IPS DF 19.7 (cell line): ENCODE measurements around the gene CZIB.
A peak's percentile ranks its signal among the peaks of the same experiment; 100 is the strongest.

Experiments
- DNase-seq: peaks from one replicate; pipeline ENCODE4 v3.0.0-alpha.2; 2013; ENCODE audit warnings: low read depth, low spot score

The CZIB gene

GRCh38 chr1:53220171-53220961 lies at the start of gene CZIB:
Gene CZIB (minus strand): TSS chr1:53220634. CDS start chr1:53220575, 59 bp downstream.
- peak; percentile 65 for DNase-seq

DNA sequence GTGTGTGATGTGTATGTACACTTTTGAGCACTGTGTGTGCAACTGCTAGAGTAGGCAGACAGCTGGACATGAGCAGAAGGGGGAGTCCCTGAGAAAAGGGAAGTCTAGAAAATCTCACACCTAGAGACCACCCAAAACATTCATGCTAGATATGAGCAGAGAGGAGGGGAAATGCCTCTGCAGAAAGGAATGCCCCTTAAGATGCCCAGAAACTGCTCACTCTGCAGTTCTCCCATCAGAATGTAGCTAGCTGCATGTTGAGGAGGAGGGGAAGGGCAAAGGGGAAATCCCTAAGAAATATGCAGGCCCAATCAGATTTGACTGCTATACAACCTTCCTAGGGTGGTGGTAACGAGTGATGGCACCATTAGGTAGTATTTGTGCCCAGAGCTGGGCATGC lies 49.7 kb upstream of the CZIB start:
- no peak for DNase-seq

- DNase-seq = no peak
Observed at GRCh38 chr1:53267761-53268160, 47.3 kb upstream of the CZIB start.

GRCh38 chr1:53266038-53266437 lies 45.6 kb upstream of the CZIB start:
- DNase-seq = no peak

GRCh38 chr1:53265581-53265980 lies 45.1 kb upstream of the CZIB start:
- DNase-seq = no peak

DNA sequence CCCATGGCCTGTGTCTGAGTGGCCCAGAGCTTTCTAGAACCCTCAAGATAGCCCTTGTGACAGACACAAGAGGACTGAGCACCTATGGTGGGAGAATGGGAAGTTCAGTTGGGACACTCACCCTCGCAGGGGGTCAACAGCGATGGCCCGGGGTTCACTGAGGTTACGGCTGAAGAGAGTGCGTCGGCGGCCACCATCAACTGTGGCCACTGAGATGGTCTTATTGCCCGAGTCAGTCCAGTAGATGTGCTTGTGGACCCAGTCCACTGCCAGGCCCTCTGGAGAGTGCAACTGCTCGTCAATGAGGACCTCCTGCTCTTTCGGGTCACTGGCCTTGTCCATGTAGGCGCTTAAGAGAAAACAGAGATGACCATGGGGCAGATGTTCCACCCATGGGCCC lies 43.6 kb upstream of the CZIB start:
- no peak for DNase-seq

- DNase-seq = no peak
Observed at GRCh38 chr1:53262000-53262399, 41.6 kb upstream of the CZIB start.

GRCh38 chr1:53260631-53261247 lies 40.3 kb upstream of the CZIB start:
- DNase-seq = no peak

DNA sequence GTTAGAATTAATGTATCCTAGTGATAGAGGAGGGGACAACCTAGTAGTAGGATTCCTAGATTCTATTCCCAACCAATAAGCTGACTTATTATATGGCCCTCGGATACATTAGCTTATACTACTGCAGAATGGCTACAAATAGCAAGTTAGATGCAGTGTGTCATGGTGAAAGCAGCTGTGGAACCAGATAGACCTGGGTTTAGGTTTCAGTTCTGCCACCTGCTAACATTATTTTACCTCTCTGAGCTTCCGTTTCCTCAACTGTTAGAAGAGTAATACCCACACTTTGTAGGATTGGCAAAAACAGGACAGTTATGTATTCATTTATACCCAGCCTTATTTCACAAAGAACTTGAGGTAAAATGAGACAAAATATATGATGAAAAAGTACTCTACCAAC lies 39.5 kb upstream of the CZIB start:
- DNase-seq = no peak

GRCh38 chr1:53258216-53258615 lies 37.8 kb upstream of the CZIB start:
- DNase-seq = no peak

- no peak for DNase-seq
Observed at GRCh38 chr1:53257454-53258081, 37.1 kb upstream of the CZIB start.

- DNase-seq = no peak
Observed at GRCh38 chr1:53256511-53257453, 36.3 kb upstream of the CZIB start.

DNA sequence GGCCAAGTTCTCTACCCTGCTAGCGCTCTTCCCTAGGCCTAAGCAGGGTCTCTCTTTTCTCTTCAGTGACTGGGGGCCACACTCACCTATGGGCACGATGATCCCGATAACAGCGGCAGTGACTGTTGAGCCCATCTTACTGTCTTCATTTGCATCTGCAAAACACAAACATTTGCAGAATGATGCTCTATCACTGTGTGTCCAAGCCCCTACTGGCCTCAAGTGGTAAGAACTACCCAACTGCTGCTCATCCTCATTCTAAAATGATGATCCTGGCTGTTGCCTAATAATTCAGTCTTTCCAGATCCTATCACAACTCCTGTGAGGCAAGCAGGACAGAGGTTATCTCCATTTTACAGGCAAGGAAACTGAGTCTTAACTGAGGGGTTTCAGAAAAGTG lies 34.6 kb upstream of the CZIB start:
- no peak for DNase-seq

DNA sequence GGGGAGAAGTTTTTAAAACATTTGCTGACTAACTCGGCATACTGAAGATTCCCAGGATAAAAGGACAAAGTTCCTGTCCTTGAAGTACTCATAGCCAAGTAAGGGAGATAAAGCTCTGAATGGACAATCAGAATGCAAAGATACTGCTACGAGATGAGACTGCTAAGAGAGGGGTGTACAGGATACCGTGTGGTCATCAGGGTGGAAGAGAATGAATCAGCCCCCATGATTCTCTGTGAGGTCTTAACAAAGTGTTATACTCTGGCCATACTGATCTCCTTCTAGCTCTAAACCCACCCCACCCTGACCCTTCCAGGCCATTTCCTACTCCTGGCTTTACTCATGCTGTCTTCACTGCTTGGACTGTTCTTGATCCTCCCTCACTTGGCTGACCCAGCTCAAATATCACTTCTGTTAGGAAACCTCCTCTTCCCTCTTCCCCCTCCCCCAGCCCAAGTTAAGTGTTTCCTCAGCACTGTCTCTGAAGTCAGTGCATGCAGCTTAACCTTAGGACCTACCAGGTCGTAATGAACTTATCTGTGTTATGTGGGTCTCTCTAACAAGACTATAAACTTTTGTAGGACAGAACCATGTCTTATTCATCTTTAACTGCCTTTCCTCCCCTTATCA lies 33.7 kb upstream of the CZIB start:
- no peak for DNase-seq

- DNase-seq = no peak
Observed at GRCh38 chr1:53250325-53250724, 29.9 kb upstream of the CZIB start.

DNA sequence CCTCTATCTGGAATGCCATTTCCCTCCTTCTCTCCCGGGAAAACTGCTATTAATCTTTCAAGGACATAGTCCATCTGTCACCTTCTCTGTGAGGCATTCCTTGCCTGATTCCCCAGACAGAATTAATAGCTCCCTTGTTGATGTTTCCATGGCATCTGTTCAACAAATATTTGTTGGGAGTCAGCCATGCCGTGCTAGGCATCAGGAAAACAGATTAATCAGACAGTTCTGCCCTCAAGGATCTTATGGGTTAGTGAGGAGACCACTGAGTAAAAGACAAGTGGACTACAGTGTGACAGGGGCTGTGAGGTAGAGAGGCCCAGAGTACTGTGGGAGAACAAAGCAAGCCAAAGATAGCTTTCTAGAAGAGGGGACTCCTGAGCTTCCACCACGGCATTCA lies 29.3 kb upstream of the CZIB start:
- no peak for DNase-seq

GRCh38 chr1:53246261-53247134 lies 26.1 kb upstream of the CZIB start:
- DNase-seq = no peak

GRCh38 chr1:53244141-53244540 lies 23.7 kb upstream of the CZIB start:
- DNase-seq = no peak

- DNase-seq = no peak
Observed at GRCh38 chr1:53242381-53242780, 21.9 kb upstream of the CZIB start.

GRCh38 chr1:53241828-53242227 lies 21.4 kb upstream of the CZIB start:
- no peak for DNase-seq
